HG02943 (cell line): Measurements from ENCODE around the gene RNU1-2.
"Not testable (repeated sequence)": the region's sequence is repeated elsewhere in the genome, so short reads cannot be mapped to it uniquely, and the experiment has no call there.

Experiments
- ATAC-seq: cut with Tn5 transposase; IDR thresholded peaks from one replicate; pipeline ENCODE4 v1.9.1; 2021; ENCODE audit warnings: mild to moderate bottlenecking, low read depth, moderate library complexity; ENCODE audit not compliant: unreplicated experiment

Gene RNU1-2

DNA sequence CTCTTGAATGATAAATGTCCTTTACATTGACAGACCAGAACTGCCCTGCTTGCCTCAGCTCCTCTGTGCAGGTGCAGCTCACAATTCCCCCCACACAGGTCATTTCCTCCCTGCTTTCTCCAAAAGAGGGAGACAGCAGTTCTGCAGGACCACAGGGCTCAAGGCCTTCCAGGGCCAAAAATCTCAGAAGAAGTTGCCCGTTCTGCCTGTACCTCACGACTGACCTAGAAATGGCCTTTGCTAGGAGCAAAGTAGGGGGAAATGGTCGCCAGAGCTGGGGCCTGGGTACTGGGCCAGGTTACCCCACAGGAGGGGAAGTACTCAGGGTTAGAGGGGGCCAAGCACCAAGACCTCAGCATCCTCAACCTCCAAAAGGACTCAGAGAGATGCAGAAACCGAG is 11.1 kb downstream of the RNU1-2 start:
- ATAC-seq: no peak

DNA sequence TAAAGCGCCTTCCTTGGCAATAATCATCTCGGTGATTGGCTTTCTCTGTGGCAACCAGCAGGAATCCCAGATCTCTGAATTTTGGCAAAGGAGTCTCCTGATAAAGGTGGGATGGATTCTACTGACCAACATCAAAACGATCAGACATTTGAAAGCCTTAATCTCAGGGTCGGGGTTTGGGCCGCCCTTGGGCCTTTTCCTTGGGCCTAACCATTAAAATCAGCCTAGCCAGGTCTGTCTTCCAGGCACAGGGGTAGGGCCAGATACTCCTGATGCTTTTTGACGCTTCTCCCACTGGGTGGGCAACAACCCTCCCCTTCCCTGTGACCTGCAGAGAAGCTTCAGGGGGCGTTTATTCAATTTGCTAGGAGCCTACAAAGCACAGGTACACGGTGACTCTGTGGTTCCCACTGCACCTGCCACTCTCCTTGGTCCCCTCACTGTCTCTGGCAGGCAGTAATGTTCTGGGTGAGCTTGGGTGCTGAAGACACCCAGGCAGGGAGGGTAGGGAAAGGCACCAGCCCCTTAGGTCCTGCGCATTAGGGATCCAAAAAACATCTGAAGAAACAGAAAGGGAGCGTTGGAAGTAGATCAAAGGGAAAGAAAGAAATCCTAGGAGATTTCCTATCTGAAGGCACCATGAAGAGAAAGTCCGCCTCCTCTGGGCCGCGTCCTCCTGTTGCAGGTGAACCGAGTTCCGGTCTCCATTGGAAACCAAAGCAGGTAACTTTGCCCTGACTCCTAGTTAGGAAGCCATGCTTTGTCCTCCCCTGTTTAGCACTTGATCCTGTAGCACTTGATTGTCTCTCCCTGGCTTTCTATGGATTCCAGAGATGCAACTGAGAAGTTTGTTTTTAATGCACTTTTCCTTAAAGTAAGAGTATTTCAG is 12.3 kb downstream of the RNU1-2 start:
- ATAC-seq: no peak

GRCh38 chr1:16911851-16912721 is 16.3 kb downstream of the RNU1-2 start:
- ATAC-seq: not testable (repeated sequence)

DNA sequence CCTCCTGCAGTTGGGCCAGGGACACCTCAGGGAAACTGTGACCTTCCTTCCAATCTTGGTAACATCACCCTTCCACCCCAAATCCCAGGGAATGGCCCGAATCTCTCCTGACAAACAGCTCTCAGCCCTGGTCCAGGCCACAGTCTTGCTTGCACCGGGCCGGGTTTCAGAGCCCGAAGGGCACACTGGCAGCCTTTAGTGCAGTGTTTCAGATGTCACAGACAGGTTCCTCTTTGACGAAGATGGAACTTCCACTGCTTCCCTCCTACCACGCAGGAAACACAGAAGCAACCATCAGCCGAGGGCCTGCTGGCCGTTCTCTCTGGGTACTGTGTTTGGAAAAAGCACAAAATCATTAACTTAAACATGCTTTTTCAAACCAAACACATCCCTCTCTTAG is 17.0 kb downstream of the RNU1-2 start:
- not testable (repeated sequence) for ATAC-seq

- peak; percentile 15 for ATAC-seq
These were observed 17.5 kb downstream of the RNU1-2 start for GRCh38 chr1:16913181-16913832.

- ATAC-seq: peak; percentile 70
These were observed 18.3 kb downstream of the RNU1-2 start for GRCh38 chr1:16913833-16914662.

DNA sequence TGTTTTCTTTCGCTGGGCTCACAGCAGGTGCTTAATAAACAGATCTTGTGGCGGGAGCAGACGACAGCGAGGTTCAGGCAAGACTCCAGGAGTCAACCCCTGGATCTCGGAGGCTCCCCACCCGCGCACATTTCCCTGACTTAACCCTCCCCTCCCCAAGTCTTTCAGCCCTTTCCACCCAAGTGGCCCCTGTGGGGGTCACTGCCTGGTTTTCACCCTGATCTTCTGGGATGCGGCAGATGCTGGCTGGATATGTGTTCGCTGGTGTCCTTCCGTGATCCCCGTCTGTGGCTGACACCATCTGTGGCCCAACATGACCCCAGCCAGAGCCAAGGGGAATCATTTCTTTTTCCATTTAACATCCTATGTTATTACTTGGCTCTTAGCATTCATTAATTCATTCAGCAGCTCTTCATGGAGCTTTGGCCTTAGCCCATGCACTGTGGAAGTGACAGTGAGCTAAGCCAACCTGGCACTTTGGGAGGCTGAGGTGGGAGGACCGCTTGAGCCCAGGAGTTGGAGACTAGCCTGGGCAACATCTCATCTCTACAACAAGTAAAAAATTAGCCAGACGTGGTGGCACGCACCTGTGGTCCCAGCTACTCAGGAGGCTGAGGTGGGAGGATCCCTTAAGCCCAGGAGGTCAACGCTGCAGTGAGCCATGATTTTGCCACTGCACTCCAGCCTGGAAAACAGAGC is 19.3 kb downstream of the RNU1-2 start:
- ATAC-seq: not testable (repeated sequence)

- ATAC-seq: no peak
These were observed 19.8 kb downstream of the RNU1-2 start for GRCh38 chr1:16915627-16915973.

- ATAC-seq: not testable (repeated sequence)
These were observed 20.5 kb downstream of the RNU1-2 start for GRCh38 chr1:16916036-16916880.

- ATAC-seq: no peak
These were observed 22.6 kb downstream of the RNU1-2 start for GRCh38 chr1:16918371-16918770.

DNA sequence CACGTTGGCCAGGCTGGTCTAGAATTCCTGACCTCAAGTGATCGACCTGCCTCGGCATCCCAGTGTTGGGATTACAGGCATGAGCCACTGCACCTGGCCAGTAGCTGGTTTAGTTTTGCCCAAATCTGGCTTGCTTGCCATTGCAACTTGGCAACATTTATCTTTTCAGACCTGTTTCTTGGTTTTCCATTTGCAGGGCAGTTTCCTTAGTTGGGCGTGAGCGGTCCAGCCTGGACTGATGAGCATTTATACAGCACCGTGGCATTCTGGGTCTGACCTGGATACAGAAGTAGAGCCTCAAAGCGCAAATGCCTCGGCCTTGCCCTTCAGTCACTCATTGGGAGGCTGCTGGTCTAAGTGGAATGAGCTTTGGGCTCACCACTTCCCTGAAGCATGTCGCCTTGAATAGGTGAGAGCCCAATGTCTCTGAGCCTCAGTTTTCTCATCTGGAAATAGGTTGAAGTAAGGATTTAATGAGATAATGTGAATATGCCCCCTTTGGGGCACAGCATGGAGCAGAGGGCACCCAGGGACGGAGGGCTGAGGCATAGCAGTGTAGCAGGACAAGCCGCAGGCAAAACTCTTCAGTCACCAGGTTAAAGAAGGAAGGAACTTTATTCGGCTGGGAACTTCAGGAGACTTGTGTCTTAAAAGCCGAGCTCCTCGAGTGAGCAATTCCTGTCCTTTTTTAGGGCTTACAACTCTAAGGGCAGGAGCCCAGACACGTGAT is 23.3 kb downstream of the RNU1-2 start:
- ATAC-seq: not testable (repeated sequence)

GRCh38 chr1:16920951-16921350 is 25.2 kb downstream of the RNU1-2 start:
- no peak for ATAC-seq

DNA sequence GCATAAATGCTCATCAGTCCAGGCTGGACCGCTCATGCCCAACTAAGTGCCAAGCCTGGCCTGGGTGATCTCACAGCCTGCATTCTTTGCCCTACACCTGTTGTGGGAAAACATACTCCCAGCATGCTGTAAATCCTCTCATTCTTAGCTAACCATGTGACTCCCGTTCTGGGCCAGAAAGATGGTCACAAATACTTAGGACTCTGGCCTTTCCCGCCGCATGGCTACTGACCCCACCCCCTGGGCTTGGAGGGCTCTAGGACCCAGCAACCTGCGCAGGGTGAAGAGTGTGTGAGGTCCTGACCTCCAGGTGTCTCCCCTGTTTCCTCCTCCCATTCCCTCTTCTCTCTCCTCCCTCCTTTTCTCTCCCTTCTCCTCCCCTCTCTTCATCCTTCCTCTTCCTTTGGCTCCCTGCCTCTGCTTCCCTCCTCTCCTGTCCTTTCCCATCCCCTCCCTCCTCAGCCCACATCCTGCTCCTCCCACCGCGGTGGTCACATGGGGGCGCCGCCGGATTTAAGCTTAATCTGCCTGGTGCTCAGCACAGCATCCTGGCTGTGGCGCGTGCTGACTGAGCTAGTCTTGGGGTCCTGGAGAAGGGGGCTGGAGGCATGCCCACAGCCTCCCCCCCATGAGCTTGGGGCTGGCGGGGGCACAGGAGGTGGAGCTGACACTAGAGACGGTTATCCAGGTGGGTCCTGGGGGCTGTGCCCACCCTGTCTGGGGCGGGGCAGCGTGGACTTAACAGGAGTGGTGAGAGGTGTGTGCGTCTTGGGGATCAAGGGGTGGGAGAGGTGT is 25.8 kb downstream of the RNU1-2 start, which contains the start of gene CROCC:
CROCC (plus strand) TSS at position 541 of the 795 bp plus-strand sequence; CDS start at position 629, 88 bp downstream.
- ATAC-seq: no peak

DNA sequence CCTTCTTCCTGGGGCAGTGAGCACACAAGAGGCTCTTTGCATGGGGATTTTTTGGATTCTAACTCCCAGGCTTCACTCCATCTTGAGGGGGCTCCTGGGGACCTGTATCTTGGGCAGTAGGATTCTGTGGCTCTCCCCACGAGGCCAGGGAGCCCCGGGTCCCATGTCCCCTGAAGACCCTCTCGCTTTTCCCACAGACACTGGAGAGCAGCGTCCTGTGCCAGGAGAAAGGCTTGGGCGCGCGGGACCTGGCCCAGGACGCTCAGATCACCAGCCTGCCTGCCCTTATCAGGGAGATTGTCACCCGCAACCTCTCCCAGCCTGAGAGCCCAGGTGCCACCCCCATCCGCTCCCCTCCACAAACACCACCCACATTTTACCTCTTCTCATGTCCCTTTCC is 26.7 kb downstream of the RNU1-2 start:
- ATAC-seq: no peak

- no peak for ATAC-seq
These were observed 27.2 kb downstream of the RNU1-2 start for GRCh38 chr1:16922885-16923431.

- ATAC-seq: no peak
These were observed 28.6 kb downstream of the RNU1-2 start for GRCh38 chr1:16924216-16924918.
